Amniotic stem cell (primary cell): ENCODE data around the gene ADH4.
"Not testable (repeated sequence)": the region's sequence is repeated elsewhere in the genome, so short reads cannot be mapped to it uniquely, and the experiment has no call there.

Source experiments
- DNase-seq: peaks from one replicate; lab custom pipeline; 2025; lab: John Stamatoyannopoulos, UW

ADH4 gene

DNA sequence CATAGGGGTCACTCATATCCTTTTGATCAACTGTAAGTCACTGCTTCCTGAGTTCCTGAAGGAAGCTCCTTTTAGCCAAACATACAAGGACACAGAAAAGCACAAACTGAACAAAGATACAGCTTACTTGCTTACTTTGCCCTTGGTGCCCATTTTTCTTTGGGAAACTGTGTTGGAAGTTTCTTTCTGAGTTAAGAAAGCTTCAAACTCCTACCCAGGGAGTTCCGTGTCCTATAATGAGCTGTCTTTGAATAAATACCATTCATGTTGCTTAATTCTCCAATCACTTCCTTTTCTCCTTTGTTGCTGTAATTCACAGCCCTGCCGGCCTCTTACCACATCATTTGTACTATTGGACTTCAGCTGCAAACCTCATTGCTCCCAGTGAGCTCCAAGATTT is at the start of gene ADH4:
Gene ADH4 (minus strand): TSS at position 228 of the 400 bp plus-strand sequence. CDS start 75 bp downstream, at position 153.
- DNase-seq: no peak

DNA sequence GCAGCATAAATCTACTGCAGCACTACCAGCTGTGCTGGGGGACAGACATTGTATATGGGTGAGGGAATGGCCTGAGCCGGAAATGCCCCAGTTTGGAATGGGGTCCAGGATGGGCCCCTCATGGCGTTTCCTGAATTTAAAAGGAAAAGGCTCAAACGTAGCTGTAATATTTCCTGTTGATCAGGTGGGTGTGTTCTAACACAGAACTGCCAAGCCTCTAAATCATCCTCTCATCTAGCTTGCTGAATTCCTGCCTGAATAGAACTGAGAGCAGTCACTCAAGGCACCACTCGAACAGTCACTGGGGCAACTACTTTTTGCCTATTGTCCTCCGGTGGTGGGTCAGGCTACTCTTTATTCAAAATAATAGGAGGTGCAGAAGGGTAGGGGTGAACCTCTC is 46.2 kb upstream of the ADH4 start:
- DNase-seq: no peak

GRCh38 chr4:99189900-99190299 is 45.8 kb upstream of the ADH4 start:
- not testable (repeated sequence) for DNase-seq

DNA sequence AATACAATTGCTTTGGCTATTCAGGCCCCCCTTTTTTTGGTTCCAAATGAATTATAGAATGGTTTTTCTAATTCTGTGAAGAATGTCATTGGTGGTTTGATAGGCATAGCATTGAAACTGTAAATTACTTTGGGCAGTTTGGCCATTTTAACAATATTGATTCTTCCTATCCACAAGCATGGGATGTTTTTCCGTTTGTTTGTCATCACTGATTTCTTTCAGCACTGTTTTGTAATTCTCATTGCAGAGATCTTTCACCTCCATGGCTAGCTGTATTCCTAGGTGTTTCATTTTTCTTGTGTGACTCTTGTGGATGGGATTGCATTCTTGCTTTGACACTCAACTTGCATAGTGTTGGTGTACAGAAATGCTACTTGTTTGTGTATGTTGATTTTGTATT is 41.9 kb upstream of the ADH4 start:
- no peak for DNase-seq

DNA sequence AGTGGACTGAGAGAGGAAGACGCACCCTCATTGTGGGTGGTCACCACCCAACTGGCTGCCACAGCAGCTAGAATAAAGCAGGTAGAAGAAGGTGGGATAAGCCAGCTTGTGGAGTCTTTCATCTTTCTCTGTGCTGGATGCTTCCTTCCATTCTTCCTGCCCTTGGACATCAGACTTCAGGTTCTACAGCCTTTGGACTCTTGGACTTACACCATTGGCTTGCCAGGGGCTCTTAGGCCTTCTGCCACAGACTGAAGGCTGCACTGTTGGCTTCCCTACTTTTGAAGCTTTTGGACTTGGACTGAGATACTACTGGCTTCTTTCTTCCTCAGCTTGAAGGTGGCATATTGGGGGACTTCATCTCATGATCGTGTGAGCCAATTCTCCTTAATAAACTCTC is 41.5 kb upstream of the ADH4 start:
- DNase-seq: no peak

DNA sequence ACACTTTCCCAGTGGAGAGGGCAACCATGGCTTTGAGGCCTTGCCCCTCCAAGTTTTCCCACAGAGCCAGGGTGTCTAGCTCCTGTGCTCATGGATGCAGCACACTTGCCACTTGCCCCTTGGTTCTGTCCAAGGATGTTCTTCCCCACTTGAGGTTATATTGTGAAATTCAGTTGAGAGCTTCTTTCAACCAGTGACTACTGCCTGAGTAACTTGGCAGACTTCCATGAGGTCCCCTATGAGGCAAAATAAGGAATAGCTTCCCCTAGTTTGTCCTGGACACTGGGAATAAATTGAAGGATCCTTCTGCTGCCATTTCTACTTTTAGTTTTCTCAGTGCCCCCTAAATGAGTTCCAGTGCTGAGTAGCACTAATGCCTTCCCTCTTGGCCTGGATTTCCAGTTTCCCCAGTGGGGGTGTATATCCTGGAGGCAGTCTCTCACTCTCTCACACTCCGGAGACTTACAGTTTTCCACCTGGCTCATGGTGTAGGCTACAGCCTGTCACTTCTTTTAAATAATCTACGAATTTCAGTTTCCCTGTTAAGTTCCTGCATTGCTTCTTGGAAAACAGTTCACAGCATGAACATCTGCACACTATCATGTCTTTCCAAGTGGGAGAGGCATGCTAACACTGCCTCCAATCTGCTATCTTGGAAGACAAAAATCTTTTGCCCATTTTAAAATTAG is 36.4 kb upstream of the ADH4 start:
- DNase-seq: no peak

DNA sequence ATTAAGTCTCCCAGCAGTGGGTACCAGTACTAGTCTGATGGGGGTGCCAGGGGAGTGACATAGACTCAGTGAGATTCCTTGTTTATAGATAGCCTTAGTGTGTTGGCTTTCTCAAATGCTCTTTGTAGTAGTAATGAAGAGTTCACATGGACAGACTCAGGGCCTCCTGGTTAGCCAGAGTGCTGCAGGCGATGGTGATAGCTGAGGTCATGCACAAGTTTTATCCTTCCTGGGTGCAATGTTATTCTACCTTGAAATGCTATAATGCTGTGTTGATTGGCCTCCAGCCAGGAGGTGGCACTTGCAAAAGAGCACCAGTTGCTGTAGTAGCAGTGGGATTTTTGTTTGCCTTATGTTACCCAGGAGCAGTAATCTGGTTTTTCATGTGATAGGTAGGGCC is 35.5 kb upstream of the ADH4 start:
- no peak for DNase-seq

DNA sequence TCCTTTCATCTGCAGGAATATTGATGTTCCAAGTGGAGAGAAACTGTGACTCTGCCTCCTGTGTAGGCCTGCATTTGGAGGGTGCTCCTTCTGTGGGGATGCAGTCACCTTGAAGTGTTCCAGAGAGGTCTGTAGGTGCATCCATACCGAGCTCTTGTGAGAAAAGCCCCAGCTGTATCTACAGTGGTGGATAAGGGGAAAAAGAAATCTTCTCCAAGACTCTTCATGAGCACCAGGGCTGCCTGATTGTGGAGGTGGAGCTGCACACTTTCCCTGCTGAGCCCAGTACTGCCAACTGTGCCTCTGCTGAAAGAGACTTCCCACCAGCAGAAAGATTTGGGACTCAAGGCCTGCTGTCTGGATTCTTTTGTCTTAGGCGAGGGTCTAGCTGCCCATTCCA is 35.1 kb upstream of the ADH4 start:
- no peak for DNase-seq

GRCh38 chr4:99166544-99166943 is 22.4 kb upstream of the ADH4 start:
- DNase-seq: no peak

- no peak for DNase-seq
Observed at GRCh38 chr4:99165978-99166377, 21.9 kb upstream of the ADH4 start.

GRCh38 chr4:99161373-99162099 is 17.4 kb upstream of the ADH4 start:
- no peak for DNase-seq

GRCh38 chr4:99159699-99160098 is 15.6 kb upstream of the ADH4 start:
- DNase-seq: no peak

- no peak for DNase-seq
Observed at GRCh38 chr4:99157478-99157935, 13.4 kb upstream of the ADH4 start.

GRCh38 chr4:99156992-99157391 is 12.9 kb upstream of the ADH4 start:
- DNase-seq: no peak

DNA sequence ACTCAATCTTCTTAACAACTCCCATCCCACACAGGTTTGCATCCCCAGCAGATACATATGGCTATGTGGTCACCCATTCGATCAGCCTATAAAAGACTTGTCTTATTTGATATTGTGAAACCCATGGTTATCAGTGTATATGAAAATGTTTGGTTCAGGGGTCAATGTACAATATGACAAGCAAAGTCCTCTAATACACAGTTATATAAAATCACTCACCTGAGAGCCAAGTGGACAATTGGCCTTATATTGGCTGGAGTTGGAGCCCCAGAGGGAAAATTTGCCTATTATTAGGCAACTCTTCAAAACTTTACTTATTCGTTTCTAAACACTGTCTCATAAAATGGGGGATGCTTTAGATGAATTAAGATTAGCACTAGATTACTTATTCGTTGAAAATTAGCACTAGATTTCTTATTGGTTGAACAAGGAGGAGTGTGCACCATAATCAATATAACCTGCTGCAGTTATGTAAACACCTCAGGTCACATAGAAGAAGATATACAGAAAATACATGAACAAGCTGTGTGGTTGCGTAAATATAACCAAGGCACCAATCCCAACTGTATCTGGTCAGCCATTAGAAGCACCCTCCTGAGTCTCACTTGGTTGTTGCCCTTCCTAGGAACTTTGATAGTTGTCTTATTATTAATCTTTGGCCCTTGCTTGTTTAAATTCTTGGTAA is 10.7 kb upstream of the ADH4 start:
- no peak for DNase-seq

DNA sequence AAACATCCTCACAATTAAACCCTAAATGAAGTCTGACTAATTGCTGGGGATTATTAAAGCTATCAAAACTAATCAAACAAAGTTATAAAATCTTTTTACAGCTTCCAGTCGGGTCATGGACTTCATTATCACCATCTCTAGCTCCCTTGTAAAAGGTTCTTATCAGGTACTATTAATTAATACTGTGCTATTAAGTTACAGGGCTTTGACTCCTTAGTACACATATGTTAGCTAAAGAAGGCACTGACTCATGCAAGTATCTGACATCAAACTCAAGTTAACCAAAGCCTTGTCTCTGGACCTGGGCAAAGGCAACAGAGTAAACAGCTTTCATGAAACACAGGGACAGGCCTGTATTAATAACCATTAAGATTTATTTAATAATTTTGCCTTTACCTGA is 7.9 kb upstream of the ADH4 start:
- DNase-seq: no peak

DNA sequence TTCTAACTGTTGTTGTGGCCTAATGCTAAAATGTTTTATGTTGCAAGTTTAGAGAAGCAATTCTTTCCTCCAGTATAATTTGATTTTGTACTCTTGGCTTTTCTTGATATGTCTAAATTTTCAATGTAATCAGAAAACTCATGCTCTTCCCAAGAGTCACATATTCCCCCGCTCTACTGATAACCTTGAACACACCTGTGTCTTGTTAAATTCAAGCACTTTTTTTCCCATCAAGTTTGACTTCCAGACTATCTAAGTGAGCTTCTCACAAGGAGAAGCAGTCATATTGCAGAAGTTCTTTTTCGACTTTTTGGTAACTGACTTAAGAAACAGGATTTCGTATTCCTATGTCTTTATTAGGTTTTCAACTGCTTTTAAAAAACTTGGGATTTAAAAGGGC is 7.4 kb upstream of the ADH4 start:
- no peak for DNase-seq

- DNase-seq: no peak
Observed at GRCh38 chr4:99149426-99150019, 5.4 kb upstream of the ADH4 start.

- DNase-seq: no peak
Observed at GRCh38 chr4:99148550-99148949, 4.5 kb upstream of the ADH4 start.

- no peak for DNase-seq
Observed at GRCh38 chr4:99144587-99144986, 490 bp upstream of the ADH4 start.

DNA sequence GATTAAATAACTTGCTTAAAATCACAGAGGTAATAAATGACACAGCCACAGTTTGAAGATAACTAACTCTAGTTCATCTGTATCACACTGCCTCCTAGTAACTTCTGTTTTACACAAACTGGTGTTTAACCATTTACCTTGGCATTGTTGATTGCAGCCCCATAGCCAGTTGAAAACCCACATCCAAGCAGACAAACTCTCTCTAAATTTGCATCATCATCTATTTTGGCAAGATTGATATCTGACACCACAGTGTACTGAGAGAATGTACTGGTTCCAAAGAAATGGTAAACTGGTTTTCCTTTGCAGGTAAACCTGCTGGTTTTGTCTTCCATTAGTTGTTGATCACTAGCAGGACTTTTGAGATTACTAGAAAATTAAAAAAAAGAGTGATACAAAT is 7.8 kb downstream of the ADH4 start:
- no peak for DNase-seq

DNA sequence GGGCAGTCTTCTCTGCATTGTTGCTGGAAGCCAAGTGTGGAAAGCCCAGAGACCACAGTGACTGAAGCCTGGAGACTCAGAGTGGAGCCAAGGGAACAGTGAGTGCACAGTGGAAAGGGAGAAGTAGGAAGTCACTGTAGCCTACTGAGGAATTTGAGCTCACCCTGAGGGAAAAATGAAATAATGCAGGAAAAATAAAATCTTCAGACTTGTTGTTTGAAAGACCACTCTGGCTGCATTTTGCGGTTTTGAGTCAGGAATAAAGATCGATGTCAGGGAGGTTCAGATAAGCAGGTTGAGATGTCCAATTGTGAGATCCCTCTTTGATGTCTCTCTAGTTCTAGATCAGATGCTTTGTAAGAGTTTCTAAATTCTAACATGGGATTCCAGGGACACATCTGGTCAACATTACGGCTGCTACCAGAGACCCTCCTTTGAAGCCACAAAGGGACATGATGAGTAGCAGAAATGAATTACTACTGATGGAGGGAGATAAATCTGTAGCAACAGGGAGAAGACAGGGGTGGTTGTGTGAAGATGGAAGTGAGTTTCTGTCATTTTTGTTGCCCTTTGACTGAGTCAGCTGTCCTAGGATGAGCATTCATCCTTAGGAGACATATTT is 8.4 kb downstream of the ADH4 start:
- DNase-seq: no peak
